IPS-18c (cell line): ENCODE results near the gene ATRNL1.

Experiments
- H3K4me3 ChIP-seq: 2 replicates; pipeline ENCODE4 v1.7.0; 2013; ENCODE audit warnings: low read depth, mild to moderate bottlenecking, low read length, moderate library complexity; ENCODE audit not compliant: insufficient read depth
- H3K9me3 ChIP-seq: one replicate; pipeline ENCODE4 v1.6.1; 2013; ENCODE audit warnings: mild to moderate bottlenecking, low read length, moderate library complexity; ENCODE audit not compliant: control insufficient read depth, insufficient read depth

Gene ATRNL1, protein sequence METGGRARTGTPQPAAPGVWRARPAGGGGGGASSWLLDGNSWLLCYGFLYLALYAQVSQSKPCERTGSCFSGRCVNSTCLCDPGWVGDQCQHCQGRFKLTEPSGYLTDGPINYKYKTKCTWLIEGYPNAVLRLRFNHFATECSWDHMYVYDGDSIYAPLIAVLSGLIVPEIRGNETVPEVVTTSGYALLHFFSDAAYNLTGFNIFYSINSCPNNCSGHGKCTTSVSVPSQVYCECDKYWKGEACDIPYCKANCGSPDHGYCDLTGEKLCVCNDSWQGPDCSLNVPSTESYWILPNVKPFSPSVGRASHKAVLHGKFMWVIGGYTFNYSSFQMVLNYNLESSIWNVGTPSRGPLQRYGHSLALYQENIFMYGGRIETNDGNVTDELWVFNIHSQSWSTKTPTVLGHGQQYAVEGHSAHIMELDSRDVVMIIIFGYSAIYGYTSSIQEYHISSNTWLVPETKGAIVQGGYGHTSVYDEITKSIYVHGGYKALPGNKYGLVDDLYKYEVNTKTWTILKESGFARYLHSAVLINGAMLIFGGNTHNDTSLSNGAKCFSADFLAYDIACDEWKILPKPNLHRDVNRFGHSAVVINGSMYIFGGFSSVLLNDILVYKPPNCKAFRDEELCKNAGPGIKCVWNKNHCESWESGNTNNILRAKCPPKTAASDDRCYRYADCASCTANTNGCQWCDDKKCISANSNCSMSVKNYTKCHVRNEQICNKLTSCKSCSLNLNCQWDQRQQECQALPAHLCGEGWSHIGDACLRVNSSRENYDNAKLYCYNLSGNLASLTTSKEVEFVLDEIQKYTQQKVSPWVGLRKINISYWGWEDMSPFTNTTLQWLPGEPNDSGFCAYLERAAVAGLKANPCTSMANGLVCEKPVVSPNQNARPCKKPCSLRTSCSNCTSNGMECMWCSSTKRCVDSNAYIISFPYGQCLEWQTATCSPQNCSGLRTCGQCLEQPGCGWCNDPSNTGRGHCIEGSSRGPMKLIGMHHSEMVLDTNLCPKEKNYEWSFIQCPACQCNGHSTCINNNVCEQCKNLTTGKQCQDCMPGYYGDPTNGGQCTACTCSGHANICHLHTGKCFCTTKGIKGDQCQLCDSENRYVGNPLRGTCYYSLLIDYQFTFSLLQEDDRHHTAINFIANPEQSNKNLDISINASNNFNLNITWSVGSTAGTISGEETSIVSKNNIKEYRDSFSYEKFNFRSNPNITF (N-terminal part only)

DNA sequence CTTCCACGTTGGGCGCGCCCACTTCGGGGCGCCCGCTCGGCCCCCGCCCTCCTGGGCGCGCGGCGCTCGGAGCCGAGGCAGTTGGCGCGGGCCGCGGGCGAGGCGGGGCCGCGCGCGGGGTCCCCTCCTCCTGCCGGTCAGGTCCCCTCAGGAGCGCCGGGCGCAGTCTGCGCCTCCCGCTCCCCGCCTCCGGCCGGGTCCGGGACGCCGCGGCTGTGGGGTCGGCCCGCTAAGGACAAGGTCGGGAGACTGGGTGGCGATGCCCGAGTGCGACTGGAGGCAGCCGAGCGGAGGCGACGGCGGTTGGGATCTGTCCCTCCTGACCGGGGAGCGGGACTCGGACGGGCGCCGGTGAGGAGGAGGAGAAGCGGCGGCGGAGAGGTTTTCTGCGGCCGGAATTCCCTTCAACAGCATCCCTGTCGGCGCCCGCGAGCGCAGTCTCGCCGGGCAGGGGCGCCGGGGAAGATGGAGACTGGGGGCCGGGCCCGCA, at the start of gene ATRNL1:
TSS of gene ATRNL1 (plus strand) at position 80 of the 490 bp plus-strand sequence. CDS start at position 466, 386 bp downstream.
- peak within 1 kb of the TSS; percentile 78 for H3K4me3 ChIP-seq
- no peaks in the 10 kb centered on the region for H3K9me3 ChIP-seq

DNA sequence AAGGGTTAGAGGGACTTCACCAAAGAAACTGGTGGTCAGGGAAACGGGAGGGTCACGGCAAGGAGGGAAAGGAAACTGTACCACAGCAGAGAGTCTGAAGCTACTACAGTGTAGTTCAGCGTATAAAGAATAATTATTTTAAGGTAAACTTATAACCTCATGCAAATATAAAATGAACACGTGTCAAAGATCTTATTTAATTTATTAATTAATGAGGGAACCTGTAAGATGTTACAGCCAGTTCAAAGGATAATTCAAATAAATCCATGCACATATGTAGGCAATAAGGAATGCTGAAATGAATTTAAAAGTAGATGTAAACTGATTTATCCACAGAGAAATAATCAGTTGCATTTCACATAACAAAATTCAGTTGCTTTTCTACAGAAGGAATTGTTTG, 49.4 kb upstream of the ATRNL1 start:
- Histone ChIP-seq H3K4me3 (no peak overlapping the region), H3K9me3 (no peaks in the 10 kb centered on the region)

DNA sequence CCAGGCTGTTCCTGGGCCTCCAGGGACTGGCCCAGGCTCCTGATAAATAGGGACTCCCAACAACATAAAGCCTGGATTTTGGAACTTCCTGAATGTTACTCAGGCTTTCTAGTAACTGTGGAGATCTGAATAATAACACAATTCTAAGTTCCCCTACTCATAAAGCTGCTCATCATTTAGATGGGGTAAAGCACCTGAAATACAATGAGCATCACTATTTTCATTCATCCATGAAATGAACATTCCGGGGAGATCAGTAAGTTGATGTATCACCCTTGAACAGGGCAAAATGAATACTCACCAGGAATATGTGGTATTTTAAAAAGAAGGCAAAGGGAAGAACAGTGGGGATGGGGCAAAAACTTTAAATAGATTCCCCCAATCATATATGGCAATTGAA, 48.3 kb upstream of the ATRNL1 start:
- Histone ChIP-seq H3K9me3 (no peaks in the 10 kb centered on the region), H3K4me3 (no peak overlapping the region)

DNA sequence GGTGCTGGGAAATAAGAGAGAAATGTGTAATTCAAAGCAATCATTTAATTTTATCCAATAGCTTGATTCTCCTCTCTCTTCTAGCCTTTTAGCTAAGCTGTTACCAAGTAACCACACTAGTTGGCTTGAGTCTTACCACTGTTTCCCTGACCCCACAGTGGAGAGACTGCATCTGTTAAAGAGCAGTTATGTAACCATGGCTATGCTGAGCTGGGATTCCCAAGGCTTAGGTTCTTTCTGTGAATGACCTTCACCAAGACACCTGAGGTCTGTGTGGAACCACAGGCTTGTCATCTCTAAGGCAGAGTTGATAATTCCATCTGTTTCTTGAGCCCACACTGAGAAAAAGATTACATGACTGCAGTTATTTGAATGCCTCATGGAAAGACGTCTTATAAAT, 47.7 kb upstream of the ATRNL1 start:
- H3K4me3 ChIP-seq = no peak overlapping the region

DNA sequence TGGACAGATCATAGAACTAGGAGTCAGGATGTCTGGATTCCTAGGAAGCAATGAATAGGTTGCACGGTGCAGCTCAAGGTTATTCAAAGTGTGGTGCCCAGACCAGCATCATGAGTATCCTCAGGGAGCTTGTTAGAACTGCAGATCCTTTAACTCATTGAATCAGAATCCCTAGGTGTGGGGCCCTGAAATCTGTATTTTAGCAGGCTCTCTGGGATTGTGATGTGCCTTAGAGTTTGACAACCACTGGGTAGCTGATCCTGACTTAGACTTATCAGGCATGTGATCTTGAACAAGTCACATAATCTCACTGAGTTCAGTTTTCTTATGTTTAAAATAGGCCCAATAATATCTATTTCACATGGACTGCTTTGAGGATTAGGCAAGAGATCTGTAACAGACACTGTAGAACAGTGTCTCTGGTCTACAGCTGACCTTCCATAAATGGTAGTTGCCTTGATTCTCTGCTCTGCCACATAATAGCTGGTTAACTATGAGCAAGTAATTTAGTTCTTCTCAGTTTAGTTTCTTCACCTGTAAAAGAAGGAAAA, 46.4 kb upstream of the ATRNL1 start:
- no peaks in the 10 kb centered on the region for H3K9me3 ChIP-seq
- H3K4me3 ChIP-seq = no peak overlapping the region

More for the DNA sequence above, 47.7 kb upstream of the ATRNL1 start:
- no peaks in the 10 kb centered on the region for H3K9me3 ChIP-seq

DNA sequence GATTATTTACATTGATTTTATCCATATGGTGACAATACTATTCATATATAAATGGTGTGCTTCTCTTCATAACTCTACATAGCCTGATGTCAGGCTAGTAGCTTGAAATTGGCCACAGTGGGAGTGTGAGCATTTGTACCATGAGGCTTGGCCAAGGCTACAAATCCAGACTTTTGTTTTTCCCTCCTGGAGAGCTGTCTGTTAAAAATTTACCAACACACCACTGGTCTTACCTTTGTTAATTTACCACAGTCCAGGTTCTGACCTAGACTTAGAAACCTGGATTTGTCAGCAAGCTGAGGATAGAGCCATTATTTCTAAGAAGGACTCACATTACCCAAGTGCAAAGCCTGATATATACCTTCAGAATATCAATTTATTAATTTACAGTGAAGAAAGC, 45.5 kb upstream of the ATRNL1 start:
- no peak overlapping the region for H3K4me3 ChIP-seq
- no peaks in the 10 kb centered on the region for H3K9me3 ChIP-seq

DNA sequence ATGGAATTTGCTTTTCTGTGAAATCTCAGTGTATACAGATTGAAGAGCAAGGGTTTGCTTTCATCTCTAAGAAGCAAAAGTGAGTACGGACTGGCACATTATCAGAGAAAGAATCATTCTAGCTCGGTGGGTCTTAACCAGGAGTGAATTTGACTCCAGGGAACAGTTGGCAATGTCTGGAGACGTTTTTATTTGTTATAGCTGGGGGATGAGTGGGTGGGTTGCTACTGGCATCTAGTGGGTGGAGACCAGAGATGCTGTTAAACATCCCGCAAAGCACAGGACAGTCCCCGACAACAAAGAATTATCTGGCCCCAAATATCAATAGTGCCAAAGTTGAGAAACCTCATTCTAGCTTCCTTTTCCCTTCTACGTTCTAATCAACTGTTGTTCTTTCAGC, 43.8 kb upstream of the ATRNL1 start:
- Histone ChIP-seq H3K4me3 (no peak overlapping the region), H3K9me3 (no peaks in the 10 kb centered on the region)

DNA sequence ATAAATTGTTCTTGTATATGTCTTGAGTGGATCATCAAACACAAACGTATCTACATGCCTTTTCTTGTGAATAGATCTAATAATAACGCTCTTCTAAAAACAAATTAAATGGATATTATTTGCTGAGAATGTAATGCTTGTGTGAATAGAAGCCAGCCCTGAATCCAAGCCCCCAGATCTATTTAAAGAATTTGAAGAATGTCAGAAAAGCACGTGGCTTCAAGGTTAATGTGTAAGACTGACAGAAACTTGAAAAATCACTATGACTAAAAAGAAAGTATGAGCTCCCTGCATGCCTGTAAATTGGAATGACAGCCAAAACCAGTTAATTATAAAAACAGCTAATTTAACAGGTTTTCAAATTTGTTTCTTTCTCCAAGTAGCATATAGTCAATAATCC, 43.2 kb upstream of the ATRNL1 start:
- H3K9me3 ChIP-seq = no peaks in the 10 kb centered on the region
- no peak overlapping the region for H3K4me3 ChIP-seq

DNA sequence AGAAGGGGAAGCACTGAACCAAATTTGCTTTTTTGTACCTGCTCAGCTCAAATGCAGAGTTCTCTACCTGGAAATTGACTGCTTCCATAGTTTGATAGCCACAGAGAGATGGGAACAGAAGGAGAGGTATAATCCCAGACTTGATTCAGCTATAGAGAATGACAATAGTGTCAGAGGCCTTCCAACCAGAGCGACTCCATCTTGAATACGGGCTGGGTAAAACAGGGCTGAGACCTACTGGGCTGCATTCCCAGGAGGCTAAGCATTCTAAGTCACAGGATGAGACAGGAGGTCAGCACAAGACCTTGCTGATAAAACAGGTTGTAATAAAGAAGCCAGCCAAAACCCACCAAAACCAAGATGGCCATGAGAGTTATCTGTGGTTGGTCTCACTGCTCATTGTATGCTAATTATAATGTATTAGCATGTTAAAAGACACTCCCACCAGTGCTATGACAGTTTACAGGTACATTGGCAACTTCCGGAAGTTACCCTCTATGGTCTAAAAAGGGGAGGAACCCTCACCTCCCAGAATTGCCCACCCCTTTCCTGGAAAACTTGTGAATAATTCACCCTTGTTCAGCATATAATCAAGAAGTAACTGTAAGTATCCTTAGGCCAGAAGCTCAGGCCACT, 42.7 kb upstream of the ATRNL1 start:
- Histone ChIP-seq H3K4me3 (no peak overlapping the region), H3K9me3 (no peaks in the 10 kb centered on the region)

DNA sequence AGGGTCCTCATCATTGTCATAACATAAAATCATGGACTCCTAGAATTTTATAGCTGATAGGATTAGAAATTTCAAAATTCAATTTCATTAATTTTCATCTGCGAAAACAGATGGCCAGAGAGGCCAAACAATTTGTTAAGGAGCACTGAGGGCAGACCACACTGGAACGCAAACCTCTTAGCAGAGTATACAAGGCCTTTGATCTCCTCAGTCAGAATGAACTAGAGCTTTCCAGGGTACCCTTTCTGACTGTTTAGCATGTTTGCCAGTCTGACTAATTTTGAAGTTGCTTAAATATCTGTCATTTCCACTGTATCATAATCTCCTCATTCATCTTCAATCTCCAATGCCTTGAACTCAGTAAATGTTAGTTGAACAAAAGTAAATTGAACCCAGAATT, 41.9 kb upstream of the ATRNL1 start:
- no peak overlapping the region for H3K4me3 ChIP-seq
- no peaks in the 10 kb centered on the region for H3K9me3 ChIP-seq

DNA sequence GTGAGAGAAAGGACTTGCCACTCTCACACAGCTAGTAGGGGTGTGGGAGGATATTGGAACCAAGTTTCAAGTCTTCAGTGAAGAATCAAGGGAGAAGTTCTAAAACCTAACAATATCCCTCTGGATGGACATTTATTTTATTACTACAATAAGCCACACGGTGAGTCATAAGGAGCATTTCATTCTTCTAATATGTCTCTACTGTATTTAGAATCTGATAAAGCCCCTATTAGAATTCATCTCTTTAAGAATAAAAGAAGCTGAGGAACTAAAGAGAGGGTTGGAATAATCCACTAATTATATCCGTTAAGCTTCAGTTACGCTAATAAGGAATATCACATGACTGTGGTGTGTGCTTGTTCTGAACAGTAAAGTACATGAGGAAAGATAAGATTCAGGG, 40.9 kb upstream of the ATRNL1 start:
- no peaks in the 10 kb centered on the region for H3K9me3 ChIP-seq
- no peak overlapping the region for H3K4me3 ChIP-seq

DNA sequence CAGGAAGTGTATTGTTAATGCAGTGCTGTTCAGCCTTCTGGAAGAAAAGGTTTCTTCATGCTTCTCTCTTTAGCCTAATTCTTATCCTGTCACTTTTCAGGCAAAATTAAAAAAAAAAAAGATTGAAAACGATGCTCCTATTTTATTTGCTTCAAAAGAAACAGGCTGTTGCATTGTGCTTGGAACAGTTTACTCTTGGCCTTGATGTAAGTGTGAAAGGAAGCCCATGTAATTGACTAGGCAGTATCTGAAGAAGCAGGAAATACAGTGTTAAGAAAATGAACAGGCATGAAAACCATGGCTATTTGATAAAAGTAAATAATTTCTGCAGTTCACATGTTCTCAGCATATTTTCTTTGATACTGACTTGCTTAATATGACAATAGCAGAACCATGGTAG, 40.4 kb upstream of the ATRNL1 start:
- Histone ChIP-seq H3K4me3 (no peak overlapping the region), H3K9me3 (no peaks in the 10 kb centered on the region)

DNA sequence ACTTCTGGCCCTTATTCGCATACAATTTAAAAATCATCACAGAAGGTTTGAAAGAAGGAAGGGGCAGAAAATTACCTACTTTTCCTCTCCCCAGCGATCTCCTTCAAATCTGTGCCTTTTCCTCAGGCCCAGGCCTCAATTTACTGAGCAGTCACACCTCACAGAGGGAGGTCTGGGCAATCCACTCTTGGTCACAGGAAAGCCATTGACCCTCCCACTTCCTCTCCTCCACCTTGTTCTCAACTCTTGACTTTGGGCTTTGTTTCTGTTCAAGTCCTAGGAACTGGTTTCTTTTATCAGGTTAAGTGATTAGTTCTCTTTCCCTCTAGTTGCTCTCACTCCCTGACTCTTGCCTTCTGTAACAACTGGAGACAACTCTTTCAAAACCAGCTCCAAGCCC, 37.0 kb upstream of the ATRNL1 start:
- Histone ChIP-seq H3K4me3 (no peak overlapping the region), H3K9me3 (no peaks in the 10 kb centered on the region)

DNA sequence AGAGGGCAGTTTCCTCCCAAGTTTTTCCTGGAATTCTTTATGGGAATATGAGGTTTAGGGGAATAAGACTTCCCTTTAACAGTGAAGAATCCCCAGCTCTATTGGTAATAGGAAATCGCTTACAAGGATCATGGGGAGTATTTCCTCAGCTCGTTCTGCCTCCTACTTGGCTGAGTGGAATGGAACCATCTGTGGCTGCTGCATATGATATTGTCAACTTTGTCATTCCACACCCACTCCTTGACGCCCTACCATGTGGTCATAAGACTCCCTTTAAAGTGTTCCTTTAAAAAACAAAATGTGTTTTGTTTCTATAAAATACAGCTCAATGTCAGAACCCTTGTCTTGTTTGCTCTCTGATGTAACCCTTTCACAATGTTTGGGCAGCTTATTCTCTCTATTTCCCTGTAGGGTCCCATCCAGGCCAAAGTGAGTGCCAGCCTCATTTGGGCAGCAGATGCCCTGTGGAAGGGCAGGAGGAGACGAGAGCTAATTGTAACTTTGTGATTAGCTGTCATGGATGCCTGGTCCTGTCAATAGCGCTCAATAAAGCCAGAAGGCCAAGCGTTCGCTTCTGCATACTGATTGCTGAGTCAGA, 33.8 kb upstream of the ATRNL1 start:
- Histone ChIP-seq H3K4me3 (no peak overlapping the region), H3K9me3 (no peaks in the 10 kb centered on the region)

DNA sequence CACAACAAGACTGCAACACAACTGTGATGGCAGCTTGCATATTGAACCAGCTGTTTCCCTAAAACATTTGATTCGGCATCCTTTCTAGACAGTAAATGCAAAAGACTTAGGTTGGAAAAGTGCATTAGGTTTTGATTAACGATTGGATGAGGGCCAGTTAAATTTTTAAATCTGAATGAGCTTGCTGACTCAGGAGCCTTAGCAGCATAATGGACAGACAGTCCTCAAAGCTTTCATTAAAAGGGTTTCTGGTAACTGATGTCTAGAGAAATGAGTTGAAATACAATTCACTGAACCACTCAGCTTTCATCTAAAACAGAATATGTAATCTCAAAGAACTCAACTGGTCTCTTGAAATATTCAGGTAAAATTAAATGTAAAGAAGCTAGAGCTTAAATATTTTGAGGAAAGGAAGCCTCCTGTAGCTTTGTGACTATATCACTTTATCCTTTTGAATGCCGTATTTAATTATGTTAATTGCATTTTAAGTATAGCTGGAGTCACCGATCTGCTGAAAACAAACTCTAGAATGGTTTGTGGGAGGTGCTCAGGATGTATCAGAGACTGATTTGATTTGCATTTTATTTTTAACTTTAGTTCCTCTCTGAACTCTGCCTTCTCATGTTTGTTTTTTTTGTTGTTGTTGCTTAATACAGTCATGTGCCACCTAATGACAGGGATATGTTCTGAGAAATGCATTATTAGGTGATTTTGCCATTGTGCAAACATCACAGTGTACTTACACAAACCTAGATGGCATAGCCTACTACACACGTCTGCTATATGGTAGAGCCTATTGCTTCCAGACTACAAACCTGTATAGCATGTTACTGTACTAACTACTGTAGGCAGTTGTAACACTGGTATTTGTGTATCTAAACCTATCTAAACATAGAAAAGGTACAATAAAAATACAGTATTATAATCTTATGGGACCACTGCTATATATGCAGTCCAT, 29.2 kb upstream of the ATRNL1 start:
- Histone ChIP-seq H3K9me3 (no peaks in the 10 kb centered on the region), H3K4me3 (no peak overlapping the region)
